Activated CD4-positive, alpha-beta T cell treated with anti-CD3 and anti-CD28 coated beads for 48 hours (primary cell): Measurements from ENCODE around the gene UBE2G1.

Source experiments
- DNase-seq: peaks from one replicate; pipeline ENCODE4 v3.0.0-alpha.2; 2020

UBE2G1 gene

DNA sequence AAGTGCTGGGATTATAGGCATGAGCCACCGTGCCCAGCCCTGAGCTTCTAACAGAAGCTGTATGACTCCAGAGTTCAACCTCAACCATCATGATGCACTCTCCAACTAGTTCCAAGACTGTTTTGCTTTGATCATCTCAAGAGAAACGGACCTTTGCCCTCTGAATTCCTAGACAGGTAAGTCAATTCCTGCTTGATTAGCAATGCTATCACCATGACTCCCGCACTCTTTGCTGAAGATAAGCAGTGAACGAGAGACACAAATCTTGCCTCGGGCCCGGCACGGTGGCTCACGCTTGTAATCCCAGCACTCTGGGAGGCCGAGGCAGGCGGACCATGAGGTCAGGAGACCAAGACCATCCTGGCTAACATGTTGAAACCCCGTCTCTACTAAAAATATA is 124.9 kb downstream of the UBE2G1 start:
- no peak for DNase-seq

DNA sequence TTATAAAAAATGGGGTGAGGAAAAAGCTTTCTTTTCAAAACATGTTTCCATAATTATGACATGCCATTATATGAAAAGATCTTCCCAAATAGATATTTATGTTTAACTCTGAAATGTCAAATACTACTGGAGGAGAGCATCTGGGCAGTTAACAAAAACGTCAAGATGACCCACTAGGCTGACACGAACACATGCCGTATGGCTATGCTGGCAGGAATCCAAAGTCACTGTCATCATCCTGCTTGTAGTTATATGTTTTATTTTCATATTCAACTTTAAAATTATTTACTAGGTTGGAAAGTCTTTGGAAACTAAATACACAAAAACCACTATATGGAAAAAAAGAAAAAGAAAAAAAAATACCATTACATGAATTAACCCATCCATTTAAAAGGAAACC is 130.0 kb downstream of the UBE2G1 start:
- no peak for DNase-seq

DNA sequence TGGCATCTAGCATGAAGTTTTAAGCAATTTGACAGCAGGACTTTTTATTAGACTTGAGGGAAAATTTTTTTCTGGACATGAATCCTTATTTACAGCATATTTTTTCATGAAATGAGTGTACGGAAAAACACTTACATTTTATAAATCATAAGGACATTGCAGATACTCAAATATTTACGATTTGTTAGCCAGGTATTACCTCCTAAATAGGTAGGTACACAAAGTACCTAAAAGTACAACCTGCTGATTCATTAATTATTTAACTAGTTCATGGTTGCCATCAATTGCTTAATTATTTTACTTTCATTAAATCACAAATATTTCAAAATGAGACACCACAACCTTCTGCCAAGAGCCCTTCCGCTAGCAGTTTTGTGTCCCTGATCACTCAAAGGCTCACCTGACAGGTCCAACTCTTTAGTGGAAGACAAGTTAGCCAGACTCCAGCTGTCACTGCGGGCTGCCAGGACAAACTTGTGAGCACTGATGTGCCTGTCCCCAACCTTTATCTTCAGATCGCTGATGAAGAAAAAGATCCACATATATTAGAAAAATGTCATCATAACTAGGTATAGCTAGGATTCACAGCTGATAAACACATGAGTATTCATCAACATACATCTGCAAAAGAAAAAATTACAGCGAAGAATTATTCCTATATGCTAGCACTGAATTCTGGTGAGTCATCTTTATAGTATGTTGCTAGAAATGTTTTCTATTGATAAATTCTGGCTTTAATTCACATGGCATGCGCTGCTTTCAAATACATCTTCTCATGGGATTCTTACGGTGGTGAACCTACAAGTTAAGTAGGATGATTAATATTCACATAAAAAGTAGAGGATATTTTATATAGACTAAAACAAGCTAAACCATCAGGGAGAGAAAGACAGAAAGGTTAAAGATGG is 130.8 kb downstream of the UBE2G1 start:
- DNase-seq: no peak

- no peak for DNase-seq
These were observed 132.1 kb downstream of the UBE2G1 start for GRCh38 chr17:4234401-4234800.

DNA sequence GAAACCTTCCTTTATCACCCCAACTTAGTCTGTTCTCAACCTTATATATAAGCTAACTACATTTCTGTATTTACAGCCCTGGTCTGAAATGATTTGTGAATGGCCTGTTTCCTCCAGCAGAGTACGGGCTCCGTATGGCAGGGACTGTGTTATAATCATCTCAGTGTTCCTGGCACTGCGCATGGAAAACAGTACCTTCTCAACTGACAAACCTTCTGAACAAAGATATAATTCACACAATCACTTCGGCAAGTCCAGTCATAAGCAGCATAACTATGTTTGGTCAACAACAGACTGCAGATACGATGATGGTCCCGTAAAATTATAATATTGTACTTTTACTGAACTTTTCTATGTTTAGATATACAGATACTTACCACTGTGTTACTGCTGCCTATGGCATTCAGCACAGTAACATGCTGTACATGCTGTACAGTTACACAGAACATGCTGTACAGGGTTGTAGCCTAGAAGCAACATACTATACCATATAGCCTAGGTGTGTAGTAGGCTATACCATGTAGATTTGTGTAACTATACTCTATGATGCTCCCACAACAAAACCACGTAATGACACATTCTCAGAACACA is 132.7 kb downstream of the UBE2G1 start:
- no peak for DNase-seq

GRCh38 chr17:4232168-4232813 is 134.2 kb downstream of the UBE2G1 start:
- no peak for DNase-seq

DNA sequence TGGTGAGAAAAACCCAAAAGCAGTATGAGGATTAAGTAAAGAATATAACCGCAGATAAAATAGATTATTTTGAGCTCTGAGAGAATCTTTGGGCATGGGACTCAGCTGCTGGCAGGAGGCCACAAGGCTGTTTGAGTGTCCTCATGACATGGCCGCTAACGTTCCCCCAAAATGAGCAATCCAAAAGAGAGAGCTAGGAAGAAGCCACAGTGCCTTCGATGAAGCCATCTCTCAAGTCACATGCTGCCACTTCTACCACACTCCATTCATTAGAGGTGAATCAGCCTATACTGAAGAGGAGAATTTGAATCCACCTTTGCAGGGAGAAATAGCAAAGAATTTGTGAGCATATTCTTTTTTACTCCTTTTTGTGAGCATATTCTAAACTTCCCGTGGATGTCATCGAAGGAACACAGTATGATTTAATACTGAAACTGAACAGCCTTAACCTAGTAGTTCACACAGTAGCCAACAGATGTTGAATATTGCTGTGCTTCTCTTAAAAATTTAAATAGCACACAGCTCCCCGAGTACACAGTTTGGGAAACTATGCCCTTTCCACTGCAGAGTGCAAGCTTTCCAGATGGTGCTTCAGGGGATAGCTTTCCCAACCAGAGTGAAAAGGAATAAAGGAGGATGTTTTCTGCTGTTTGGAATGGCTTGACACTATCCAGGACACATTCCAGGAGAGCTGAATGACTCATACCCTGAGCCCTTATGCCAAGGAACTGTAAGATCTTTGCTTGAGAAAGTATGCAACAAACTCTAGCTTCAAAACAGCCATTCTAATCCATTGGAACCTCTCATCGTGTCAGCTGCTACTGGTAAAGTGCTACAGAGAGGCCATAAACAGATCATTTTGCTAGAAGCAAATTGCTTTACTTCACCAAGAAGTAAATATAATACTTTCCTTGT is 136.6 kb downstream of the UBE2G1 start:
- no peak for DNase-seq

DNA sequence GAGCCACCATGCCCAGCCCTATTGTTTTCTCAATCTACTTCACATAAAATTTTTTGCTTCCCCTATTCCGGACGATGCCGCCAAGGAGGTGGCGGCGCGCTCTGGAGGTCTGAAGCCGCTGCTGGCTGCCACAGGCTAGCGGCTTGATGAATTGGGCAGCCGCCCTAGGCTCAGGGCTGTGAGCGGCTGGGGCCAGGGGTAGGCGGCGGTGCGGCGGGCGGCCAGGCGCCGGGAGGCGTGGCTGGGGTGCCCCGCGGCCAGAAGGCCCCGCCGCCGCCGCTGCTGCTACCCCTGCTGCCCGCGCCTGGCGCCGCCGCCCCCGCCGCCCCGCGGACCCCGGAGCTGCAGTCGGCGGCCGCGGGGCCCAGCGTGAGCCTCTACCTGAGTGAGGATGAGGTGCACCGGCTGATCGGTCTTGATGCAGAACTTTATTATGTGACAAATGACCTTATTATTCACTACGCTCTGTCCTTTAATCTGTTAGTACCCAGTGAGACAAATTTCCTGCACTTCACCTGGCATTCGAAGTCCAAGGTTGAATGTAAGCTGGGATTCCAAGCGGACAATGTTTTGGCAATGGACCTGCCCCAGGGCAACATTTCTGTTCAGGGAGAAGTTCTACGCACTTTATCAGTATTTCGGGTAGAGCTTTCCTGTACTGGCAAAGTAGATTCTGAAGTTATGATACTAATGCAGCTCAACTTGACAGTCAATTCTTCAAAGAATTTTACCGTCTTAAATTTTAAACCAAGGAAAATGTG is 144.4 kb downstream of the UBE2G1 start:
- no peak for DNase-seq

DNA sequence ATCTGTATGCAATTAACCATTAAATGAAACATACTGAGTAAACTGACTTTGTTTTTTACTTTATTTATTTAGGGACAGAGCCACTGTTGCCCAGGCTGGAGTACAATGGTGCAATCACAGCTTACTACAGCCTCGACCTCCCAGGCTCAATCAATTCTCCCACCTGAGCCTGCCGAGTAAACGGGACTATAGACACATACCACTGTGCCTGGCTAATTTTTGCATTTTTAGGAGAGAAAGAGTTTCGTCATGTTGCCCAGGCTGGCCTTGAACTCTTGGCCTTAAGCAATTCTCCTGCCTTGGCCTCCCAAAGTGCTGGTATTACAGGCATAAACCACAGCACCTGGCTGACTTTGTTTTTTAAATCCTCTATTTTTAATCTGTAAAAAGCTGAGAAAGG is 145.3 kb downstream of the UBE2G1 start:
- DNase-seq: no peak

- no peak for DNase-seq
These were observed 145.8 kb downstream of the UBE2G1 start for GRCh38 chr17:4220655-4221054.
